ENCODE results near the gene LONP2. TPM values are rescaled to one million over a fixed set of nuclear protein-coding genes. Genes with fewer than 3 reads are reported as not detected.

LONP2 gene
- total and polyA plus RNA-seq, 2 experiments from 2014 or later = 12.4 to 25.2 TPM

DNA sequence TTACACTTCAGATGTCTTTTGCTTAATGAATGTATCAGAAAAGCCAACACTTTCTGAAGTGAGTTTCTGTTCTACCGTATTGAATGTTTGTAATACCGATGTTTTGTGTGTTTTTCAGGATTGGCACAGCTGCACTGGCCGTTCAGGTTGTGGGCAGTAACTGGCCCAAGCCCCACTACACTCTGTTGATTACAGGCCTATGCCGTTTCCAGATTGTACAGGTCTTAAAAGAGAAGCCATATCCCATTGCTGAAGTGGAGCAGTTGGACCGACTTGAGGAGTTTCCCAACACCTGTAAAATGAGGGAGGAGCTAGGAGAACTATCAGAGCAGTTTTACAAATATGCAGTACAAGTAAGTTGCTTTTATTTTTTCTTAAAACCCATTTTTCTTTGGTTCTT is 7.9 kb downstream of the LONP2 start:
- no peak overlapping the region for H3K4me3 Mint-ChIP-seq
- H2AFZ ChIP-seq = no peak overlapping the region
- no peaks in the 10 kb centered on the region for H3K27me3 ChIP-seq (ENCODE audit: insufficient read depth)
- H3K4me1 Mint-ChIP-seq = no peaks in the 10 kb centered on the region
- no peaks in the 10 kb centered on the region for H3K27me3 Mint-ChIP-seq (ENCODE audit: insufficient read depth, low read depth, poor library complexity)
- H3K36me3 Mint-ChIP-seq (ENCODE audit: low read depth) = peaks cover 7% of the 10 kb centered on the region; the same call in 1 of the 3 replicates
- peak overlapping the region; percentile 67; the same call in 1 of the 2 replicates for H3K27ac Mint-ChIP-seq
- no peaks in the 10 kb centered on the region for H3K9me2 ChIP-seq (ENCODE audit: insufficient read depth)
- H3K4me2 ChIP-seq = no peak overlapping the region
- TF ChIP-seq ZNF114 (CRISPR knock-in tag; IDR thresholded peaks at IDR 0.05) = no peak
- no peak for TF ChIP-seq EZH2phosphoT487 (IDR thresholded peaks at IDR 0.05; ENCODE audit: unreplicated experiment)
- no peak for TF ChIP-seq NANOG (IDR thresholded peaks at IDR 0.05; ENCODE audit: borderline replicate concordance)
- TF ChIP-seq, protein P1, sequence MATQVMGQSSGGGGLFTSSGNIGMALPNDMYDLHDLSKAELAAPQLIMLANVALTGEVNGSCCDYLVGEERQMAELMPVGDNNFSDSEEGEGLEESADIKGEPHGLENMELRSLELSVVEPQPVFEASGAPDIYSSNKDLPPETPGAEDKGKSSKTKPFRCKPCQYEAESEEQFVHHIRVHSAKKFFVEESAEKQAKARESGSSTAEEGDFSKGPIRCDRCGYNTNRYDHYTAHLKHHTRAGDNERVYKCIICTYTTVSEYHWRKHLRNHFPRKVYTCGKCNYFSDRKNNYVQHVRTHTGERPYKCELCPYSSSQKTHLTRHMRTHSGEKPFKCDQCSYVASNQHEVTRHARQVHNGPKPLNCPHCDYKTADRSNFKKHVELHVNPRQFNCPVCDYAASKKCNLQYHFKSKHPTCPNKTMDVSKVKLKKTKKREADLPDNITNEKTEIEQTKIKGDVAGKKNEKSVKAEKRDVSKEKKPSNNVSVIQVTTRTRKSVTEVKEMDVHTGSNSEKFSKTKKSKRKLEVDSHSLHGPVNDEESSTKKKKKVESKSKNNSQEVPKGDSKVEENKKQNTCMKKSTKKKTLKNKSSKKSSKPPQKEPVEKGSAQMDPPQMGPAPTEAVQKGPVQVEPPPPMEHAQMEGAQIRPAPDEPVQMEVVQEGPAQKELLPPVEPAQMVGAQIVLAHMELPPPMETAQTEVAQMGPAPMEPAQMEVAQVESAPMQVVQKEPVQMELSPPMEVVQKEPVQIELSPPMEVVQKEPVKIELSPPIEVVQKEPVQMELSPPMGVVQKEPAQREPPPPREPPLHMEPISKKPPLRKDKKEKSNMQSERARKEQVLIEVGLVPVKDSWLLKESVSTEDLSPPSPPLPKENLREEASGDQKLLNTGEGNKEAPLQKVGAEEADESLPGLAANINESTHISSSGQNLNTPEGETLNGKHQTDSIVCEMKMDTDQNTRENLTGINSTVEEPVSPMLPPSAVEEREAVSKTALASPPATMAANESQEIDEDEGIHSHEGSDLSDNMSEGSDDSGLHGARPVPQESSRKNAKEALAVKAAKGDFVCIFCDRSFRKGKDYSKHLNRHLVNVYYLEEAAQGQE (IDR thresholded peaks at IDR 0.05; ENCODE audit: unreplicated experiment) = no peak
- TF ChIP-seq, protein P2, sequence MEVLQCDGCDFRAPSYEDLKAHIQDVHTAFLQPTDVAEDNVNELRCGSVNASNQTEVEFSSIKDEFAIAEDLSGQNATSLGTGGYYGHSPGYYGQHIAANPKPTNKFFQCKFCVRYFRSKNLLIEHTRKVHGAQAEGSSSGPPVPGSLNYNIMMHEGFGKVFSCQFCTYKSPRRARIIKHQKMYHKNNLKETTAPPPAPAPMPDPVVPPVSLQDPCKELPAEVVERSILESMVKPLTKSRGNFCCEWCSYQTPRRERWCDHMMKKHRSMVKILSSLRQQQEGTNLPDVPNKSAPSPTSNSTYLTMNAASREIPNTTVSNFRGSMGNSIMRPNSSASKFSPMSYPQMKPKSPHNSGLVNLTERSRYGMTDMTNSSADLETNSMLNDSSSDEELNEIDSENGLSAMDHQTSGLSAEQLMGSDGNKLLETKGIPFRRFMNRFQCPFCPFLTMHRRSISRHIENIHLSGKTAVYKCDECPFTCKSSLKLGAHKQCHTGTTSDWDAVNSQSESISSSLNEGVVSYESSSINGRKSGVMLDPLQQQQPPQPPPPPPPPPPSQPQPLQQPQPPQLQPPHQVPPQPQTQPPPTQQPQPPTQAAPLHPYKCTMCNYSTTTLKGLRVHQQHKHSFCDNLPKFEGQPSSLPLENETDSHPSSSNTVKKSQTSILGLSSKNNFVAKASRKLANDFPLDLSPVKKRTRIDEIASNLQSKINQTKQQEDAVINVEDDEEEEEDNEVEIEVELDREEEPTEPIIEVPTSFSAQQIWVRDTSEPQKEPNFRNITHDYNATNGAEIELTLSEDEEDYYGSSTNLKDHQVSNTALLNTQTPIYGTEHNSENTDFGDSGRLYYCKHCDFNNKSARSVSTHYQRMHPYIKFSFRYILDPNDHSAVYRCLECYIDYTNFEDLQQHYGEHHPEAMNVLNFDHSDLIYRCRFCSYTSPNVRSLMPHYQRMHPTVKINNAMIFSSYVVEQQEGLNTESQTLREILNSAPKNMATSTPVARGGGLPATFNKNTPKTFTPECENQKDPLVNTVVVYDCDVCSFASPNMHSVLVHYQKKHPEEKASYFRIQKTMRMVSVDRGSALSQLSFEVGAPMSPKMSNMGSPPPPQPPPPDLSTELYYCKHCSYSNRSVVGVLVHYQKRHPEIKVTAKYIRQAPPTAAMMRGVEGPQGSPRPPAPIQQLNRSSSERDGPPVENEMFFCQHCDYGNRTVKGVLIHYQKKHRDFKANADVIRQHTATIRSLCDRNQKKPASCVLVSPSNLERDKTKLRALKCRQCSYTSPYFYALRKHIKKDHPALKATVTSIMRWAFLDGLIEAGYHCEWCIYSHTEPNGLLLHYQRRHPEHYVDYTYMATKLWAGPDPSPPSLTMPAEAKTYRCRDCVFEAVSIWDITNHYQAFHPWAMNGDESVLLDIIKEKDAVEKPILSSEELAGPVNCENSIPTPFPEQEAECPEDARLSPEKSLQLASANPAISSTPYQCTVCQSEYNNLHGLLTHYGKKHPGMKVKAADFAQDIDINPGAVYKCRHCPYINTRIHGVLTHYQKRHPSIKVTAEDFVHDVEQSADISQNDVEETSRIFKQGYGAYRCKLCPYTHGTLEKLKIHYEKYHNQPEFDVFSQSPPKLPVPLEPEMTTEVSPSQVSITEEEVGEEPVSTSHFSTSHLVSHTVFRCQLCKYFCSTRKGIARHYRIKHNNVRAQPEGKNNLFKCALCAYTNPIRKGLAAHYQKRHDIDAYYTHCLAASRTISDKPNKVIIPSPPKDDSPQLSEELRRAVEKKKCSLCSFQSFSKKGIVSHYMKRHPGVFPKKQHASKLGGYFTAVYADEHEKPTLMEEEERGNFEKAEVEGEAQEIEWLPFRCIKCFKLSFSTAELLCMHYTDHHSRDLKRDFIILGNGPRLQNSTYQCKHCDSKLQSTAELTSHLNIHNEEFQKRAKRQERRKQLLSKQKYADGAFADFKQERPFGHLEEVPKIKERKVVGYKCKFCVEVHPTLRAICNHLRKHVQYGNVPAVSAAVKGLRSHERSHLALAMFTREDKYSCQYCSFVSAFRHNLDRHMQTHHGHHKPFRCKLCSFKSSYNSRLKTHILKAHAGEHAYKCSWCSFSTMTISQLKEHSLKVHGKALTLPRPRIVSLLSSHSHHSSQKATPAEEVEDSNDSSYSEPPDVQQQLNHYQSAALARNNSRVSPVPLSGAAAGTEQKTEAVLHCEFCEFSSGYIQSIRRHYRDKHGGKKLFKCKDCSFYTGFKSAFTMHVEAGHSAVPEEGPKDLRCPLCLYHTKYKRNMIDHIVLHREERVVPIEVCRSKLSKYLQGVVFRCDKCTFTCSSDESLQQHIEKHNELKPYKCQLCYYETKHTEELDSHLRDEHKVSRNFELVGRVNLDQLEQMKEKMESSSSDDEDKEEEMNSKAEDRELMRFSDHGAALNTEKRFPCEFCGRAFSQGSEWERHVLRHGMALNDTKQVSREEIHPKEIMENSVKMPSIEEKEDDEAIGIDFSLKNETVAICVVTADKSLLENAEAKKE (CRISPR knock-in tag; IDR thresholded peaks at IDR 0.05) = no peak
- no peak for TF ChIP-seq EZH2 (IDR thresholded peaks at IDR 0.05; ENCODE audit: low read depth, unreplicated experiment)
- no peaks in the 10 kb centered on the region for H3K9me3 Mint-ChIP-seq
- no peaks in the 10 kb centered on the region for H3K36me3 ChIP-seq (ENCODE audit: insufficient read depth)
- 0 out of 2 replicates have a peak, but pooled peaks cover 4% of the 10 kb centered on the region for H3K4me1 ChIP-seq (ENCODE audit: insufficient read depth)
- no peak for ATAC-seq
- H3F3A ChIP-seq (replicated peaks; ENCODE audit: low read depth) = no peaks in the 10 kb centered on the region
- H4K20me1 ChIP-seq (replicated peaks; ENCODE audit: insufficient read depth) = no peaks in the 10 kb centered on the region
- no peak overlapping the region for H3K27ac ChIP-seq (ENCODE audit: low read depth)
- DNase-seq (ENCODE audit: low spot score) = no peak
- no peak overlapping the region for H3K4me3 ChIP-seq
- peaks cover 33% of the 10 kb centered on the region for H3K79me2 ChIP-seq (replicated peaks; ENCODE audit: insufficient read depth)

Measured in GM23338 (cell line).